Urothelium cell line (cell line): Measurements from ENCODE around the gene C1orf159.
"Not testable (repeated sequence)": the region's sequence is repeated elsewhere in the genome, so short reads cannot be mapped to it uniquely, and the experiment has no call there.

ENCODE experiments used
- DNase-seq: peaks from one replicate; pipeline ENCODE4 v3.0.0; 2011; ENCODE audit warnings: low spot score, mixed read lengths
- FAIRE-seq: peaks from 2 replicates; lab custom pipeline; 2011; peaks lifted over from hg19 to GRCh38; lab: Jason Lieb, UNC

Gene C1orf159

DNA sequence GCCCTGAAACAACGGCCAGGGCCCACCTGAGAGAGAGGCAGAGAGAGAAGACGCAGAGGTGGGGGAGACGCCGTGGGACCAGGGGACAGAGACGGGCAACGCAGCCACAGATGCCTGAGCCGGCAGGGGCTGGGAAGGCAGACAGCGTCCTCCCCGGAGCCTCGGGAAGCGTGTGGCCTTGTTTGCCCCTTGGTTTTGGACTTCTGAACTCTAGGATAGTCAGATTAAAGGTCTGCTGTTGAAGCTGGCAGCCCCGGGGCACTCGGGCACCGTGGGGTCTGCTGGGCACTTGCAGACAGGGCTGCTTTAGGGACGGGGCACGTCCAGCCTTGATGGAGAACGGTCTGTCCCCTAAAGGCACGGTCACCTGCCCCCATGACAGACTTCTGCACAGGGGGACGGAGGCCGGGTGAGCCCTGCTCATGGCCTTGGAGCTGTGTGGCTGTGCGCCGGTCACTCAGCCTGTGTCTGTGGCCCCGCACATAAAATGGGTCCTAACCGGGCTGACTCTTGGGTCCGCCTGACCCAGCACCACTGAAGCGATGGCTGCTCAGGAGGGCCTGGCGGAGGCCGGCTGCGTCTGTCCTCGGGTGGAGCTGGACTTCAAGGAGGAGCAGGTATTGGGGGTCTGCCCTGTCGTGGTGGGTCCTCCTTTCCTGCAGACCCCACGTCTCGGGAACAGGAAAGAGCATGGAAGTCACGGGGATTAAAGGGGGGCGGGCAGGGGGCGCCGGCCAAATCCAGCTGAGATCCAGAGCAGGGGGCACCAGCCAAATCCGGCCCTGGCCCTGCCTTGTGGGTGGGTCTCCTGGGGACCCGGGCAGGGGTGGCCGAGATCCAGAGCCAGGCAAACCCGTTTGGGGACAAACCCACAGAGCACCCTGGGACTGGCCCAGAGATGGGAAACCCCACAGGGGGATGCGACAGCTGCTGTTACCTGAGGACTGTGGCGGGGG is 32.2 kb downstream of the C1orf159 start:
- FAIRE-seq (no peak), DNase-seq (no peak)

DNA sequence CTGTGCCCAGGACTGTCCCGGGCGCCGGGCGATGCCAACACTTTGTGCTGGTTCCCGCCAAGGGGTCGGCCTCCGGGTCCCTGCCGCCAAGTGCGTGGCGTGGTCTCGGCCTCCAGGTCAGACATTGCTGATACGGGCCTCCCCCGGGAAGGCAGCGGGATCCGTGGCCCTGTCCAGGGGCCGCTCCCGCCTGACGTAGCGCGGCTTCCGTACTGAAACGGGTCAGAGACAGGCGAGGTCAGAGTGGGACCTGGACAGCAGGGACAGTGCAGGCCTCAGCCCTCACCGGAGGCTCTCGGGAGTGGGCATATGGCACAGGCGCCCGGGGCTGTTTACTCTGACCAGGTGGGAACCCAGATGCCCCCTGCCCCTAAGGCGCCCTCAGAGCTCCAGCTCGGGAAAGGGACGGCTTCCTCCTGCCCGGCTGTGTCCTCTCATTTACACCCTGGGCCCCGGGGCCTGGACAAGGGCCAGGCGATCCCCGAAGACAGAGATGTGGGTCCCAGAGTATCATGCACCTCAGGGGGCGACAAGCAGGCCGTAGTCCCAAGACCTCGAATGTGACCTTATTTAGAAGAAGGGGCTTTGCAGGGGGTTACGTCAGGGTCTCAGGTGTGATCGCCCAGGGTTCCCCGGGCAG is 33.0 kb downstream of the C1orf159 start:
- DNase-seq, result no peak
- no peak for FAIRE-seq

DNA sequence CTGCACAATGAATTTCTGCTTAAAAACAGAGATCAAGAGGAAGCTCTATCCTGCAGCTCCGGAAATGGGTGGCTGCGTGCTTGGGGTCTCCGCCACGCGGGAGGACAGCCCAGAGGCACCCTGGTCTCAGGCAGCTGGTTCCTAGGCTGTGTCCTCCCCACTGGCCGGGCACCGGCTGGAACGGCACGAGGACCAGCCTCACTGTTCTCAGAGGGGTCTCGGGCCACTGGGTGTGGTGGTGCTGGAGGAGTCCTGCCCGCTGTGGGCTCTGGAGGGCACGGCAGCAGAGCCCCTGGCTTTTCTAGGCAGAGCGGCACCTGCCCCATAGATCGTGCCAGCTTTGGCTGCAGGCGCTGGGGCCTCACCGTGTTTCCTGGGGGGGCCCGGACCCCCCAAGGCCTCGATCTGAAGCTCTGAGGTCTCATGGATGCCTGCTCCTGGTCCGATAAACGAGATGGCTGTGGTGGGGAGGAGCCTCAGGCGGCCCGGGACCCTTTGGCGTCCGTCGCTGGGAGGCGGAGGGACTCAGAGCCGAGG is 33.6 kb downstream of the C1orf159 start:
- DNase-seq, result no peak
- no peak for FAIRE-seq

DNA sequence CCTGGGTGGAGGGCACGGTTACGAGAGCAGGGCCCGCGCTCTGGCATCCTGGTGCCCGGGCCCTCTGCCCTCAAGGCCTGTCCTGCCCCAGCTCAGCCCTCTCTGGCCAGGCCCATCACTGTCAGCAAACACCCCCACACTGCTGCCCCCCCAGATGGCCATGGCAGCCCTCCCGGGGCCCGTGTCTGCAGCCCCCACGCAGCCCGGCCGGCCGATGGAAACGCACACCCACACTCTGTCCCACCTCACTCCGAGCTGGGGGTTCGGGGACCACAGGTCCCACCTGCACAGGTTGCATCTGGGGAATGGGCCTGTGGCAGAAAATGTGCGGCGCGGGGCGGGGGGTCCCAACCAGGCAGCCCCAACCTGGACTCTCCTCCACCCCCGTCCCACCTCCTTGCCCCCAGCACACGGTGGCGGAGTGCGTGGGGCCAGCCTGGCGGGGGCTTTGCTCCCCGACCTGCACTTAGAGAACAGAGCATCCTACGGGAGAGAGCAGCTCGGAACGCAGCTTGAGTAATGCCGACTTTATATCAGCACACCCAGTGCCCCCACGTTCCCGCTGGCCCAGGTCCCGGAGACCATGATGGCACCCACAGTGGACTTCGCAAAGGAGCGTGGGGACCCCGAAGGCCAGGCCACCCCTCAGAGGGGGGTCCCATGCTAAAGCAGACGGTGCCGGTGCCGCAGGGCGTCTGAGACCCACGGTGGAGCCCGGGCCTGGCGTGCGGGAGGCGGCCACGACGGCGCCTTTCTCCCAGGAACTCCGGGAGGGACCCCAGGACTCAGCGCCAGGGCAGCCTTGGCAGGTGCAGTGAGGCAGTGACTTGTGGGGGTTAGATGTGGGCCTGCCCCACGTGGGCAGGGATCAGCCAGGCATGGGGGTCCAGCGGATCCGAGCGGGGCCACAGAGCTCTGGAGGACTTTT is 34.3 kb downstream of the C1orf159 start:
- FAIRE-seq (no peak), DNase-seq (no peak)

DNA sequence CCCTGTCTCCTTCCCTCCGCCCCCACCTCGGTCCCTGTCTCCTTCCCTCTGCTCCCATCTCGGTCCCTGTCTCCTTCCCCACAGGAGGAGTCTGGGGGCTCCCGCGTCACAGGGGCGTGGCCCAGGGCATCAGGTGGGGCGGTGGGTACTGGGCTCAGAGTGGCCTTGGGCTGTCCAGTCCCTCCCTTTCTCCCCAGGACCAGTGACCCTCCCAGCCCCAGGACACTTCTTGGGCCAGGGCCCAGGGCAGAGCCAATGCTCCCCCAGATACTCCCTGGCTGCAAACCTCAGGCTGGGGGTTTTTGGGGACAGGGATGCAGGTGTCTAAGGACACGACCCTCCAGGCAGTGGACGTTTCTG is 35.0 kb downstream of the C1orf159 start:
- FAIRE-seq (no peak), DNase-seq (no peak)

DNA sequence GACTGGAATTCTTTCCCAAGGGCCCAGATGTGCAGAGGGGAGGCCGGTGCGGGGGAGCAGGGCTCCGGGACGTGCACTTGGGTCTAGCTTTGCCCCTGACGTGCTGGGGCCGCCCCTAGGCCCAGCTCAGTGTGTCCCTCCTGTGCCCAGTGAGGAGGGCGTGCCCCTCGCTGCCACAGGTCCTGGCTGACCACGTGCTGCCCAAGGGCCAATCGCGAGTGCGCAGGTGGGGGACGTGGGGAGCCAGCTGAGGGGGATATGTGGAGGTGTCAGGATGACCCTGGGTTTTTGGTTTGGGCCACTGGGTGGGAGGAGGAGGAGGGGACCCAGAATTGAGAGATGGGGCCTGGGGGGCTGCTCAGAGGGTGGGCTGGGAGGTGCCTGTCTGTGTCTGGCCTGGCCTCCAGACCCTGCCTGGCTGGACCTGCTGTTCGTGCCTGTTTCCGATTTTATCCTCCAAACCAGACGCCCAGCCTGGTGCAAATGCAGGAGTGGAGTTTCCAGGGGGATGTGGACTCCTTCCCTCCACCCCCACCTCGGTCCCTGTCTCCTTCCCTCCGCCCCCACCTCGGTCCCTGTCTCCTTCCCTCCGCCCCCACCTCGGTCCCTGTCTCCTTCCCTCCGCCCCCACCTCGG is 35.6 kb downstream of the C1orf159 start:
- peak; percentile 63 for DNase-seq
- FAIRE-seq, result no peak

GRCh38 chr1:1079408-1080121 is 36.3 kb downstream of the C1orf159 start:
- peak; percentile 84 for DNase-seq
- FAIRE-seq, result peak; percentile 53

GRCh38 chr1:1077396-1077795 is 38.5 kb downstream of the C1orf159 start:
- not testable (repeated sequence) for FAIRE-seq, DNase-seq

DNA sequence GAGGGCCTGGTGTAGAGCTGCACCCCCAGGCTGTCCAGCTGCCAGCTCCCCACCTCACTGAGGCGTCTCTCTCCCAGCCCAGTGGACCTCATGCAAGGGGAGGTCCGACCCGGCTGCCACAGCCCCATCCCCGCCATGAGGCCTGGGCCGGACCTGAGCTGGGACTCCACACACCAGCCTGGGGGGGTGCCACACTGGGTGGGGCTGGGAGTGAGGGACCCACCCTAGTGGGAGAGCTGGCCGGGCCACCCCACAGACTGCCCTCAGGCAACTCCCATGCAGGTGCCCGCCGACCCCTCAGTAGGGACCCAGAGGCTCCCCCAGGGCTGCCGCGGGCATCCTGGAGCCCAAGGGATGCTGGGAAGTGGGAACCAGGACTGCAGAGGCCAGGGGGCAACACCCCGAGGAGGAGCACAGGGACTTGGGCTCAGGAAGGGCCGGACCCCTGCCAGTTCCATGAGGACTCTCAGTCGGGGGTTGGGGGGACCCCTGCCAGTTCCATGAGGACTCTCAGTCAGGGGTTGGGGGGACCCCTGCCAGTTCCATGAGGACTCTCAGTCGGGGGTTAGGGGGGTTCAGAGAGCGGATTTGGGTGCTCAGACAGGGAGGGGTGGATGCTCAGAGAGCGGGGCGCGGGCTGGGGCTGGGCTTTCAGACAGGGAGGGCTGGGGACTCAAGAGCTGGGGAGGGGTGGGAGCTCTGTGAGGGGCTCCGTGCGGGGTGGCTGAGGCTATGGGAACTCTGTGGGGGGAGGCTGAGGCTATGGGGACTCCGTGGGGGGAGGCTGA is 40.5 kb downstream of the C1orf159 start:
- FAIRE-seq (no peak), DNase-seq (no peak)

GRCh38 chr1:1074631-1075147 is 41.2 kb downstream of the C1orf159 start:
- DNase-seq (no peak), FAIRE-seq (no peak)

DNA sequence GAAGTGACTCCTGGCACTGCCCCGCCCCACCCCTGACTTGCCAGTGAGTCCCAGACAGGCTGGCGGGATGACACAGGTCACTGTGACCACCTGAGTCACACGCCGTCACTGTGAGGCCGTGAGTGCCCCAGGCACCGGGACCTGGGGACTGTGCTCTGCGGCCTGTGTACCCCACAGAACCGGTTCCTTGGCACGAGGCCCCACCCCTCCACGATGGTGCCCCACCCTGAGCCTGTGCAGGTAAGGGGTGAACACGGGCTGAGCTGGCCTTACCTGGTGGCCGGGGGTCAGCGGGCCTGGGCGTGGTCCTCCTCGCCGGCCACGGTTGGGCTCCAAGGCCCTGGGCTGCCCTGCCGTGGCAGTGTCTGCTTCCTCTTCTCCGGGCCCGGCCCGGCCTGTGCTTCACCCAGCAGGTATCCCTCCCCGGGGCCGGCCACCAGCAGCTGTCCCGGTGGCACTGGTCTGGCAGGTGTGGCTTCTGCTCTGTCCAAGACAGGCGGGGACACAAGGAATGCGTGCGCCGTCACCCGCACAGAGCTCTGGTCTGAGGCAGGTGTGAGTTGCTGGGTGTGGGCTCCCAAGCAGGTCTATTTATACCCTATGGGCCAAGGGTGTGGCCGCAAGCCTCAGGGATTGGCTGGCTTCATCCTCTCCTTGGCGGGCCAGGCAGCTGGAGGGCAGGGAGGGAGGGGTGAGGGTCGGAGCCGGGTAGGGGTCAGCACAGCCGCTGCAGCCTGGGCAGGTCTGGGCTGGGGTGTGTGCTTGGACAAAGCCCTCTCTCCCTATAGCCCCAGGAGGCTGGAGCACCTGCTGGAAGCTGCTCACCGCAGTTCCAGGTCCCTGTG is 41.9 kb downstream of the C1orf159 start, which contains the start of gene RNF223:
TSS of gene RNF223 (minus strand) at position 564 of the 845 bp plus-strand sequence. CDS start 1,740 bp downstream, outside the sequence.
- DNase-seq (no peak), FAIRE-seq (no peak)

DNA sequence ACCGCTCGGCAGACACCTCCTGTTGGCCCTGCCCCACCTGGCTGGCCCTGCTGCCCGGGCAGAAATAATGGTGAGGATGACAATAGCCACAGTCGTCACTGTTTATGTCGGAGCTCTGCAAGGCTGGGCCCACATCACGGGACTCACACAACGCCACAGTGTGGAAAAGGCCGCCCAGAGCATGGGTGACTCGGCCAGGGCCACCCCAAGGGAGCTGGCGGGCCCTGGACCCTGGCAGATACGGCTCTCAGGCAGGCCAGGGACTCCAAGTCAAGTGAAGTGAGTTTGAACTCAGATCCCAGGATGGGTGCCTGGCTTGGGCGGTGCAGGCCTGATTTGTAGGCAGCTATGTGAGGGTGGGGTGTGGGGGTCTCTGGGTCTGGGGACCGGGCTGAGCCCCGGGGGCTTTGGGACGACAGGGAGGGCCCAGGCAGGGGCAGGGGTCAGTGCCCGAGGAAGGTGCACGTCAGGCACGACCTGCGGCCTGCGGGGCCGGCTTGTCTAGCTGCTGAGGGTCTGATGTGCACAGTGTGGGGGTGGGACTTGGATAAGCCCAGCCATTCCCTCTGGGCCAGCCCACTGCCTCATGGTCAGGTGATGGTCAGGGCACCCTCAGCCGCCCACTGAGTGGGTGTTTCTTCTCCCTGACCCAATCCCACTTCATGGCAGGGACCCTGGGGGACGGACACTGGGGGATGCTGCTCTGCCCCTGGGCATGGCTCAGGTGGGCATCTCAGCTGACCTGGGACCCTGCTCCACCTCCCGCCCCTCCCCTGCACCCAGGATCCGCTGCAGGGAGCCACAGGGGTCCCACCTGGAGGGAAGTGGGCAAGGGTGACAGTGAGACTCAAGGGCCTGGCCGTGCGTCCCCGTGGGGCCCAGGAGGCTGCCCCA is 42.8 kb downstream of the C1orf159 start:
- FAIRE-seq, result no peak
- no peak for DNase-seq

GRCh38 chr1:1072299-1072848 is 43.5 kb downstream of the C1orf159 start:
- FAIRE-seq (no peak), DNase-seq (no peak)

DNA sequence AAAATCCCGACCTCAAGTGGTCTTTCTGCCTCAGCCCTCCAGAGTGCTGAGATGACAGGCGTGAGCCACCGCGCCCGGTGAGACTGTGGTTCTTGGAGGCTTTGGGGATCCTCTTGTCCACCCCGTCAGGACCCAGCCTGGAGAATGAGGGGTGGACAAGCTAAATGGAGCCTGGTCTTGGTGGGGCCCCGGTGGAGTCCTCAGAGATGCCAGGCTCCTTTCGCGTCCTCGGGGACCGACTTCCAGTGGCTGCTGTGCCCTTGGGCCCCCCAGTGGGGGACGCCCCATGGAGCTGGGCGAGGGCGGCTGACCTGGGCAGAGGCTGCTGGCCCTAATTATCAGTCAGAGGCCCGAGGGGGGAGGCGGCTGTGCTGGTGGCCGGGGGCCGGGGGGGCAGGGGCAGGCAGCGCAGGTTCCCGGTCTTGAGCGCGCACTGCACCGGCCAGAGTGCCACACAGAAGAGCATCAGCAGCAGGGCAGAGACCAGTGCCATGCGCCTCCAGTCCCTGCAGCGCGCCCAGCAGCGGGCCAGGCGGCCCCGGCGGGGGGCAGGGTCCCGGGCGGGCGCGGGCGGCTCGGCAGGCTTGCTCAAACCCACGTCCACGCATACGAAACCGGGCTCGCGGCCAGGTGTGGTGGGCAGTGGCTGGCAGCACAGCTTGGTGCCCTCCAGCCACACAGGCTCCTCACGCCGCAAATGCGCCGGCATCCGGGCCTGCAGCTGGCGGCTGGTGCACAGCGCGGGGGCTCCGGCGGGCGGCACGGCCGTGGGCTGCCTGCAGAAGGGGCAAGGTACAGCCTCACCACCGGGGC is 44.2 kb downstream of the C1orf159 start:
- FAIRE-seq (no peak), DNase-seq (no peak)
